ENCODE data around the gene ZNF619. TPM values are rescaled to one million over a fixed set of nuclear protein-coding genes. Genes with fewer than 3 reads are reported as not detected.

Gene ZNF619
- total RNA-seq, 1 experiment from 2014 or later, result 2.7 TPM

- H3K27ac ChIP-seq, result peak within 1 kb of the TSS; percentile 84
- H3K27me3 ChIP-seq (replicated peaks), result no peaks in the 10 kb centered on the region
- peak; percentile 84 to 85 for DNase-seq (ENCODE audit: low read depth in 1 of 2, low spot score in 2 of 2)
- peak within 1 kb of the TSS; percentile 68 for H3K4me3 ChIP-seq
- H3K4me1 ChIP-seq (replicated peaks), result peaks cover 11% of the 10 kb centered on the region
- H3K36me3 ChIP-seq, result peaks cover 33% of the 10 kb centered on the region
- no peaks in the 10 kb centered on the region for H3K9me3 ChIP-seq (replicated peaks)
Measured at GRCh38 chr3:40524568-40525285, 47.8 kb downstream of the ZNF619 start, which contains the start of gene ZNF621. Gene ZNF621 (plus strand): TSS chr3:40524960. CDS start chr3:40525841, 881 bp downstream.

GRCh38 chr3:40528426-40528825, 51.5 kb downstream of the ZNF619 start:
- Histone ChIP-seq H3K4me1 (replicated peaks) (peaks cover 11% of the 10 kb centered on the region), H3K4me3 (no peak overlapping the region), H3K27me3 (replicated peaks) (no peaks in the 10 kb centered on the region), H3K27ac (no peak overlapping the region), H3K9me3 (replicated peaks) (peaks cover 2% of the 10 kb centered on the region; the same call in 1 of the 2 replicates), H3K36me3 (peaks cover 70% of the 10 kb centered on the region)
- DNase-seq (ENCODE audit: low read depth in 1 of 2, low spot score in 2 of 2), result no peak

- Histone ChIP-seq H3K36me3 (peaks cover 79% of the 10 kb centered on the region), H3K4me3 (no peak overlapping the region), H3K27ac (no peak overlapping the region), H3K4me1 (replicated peaks) (no peaks in the 10 kb centered on the region), H3K9me3 (replicated peaks) (peaks cover 2% of the 10 kb centered on the region; the same call in 1 of the 2 replicates), H3K27me3 (replicated peaks) (no peaks in the 10 kb centered on the region)
- DNase-seq (ENCODE audit: low read depth in 1 of 2, low spot score in 2 of 2), result no peak
Measured at GRCh38 chr3:40532252-40532651, 55.3 kb downstream of the ZNF619 start.

GRCh38 chr3:40534283-40534682, 57.4 kb downstream of the ZNF619 start:
- Histone ChIP-seq H3K36me3 (peaks cover 76% of the 10 kb centered on the region), H3K4me1 (replicated peaks) (no peaks in the 10 kb centered on the region), H3K27ac (no peak overlapping the region), H3K9me3 (replicated peaks) (peaks cover 2% of the 10 kb centered on the region; the same call in 1 of the 2 replicates), H3K27me3 (replicated peaks) (no peaks in the 10 kb centered on the region), H3K4me3 (no peak overlapping the region)
- no peak for DNase-seq (ENCODE audit: low read depth in 1 of 2, low spot score in 2 of 2)

Other genes starting within 250 kb of the ZNF619 start
- 13.0 and 19.3 TPM in 2 replicates for gene EIF1B, start 167.4 kb upstream of the ZNF619 start, total RNA-seq (2014; rRNA removed; shearing (Covaris generic))
- gene ENTPD3, start 89.9 kb upstream of the ZNF619 start, total RNA-seq (2014; rRNA removed; shearing (Covaris generic)), result not detected in 2 replicates
- gene RPL14, start 19.8 kb upstream of the ZNF619 start, total RNA-seq (2014; rRNA removed; shearing (Covaris generic)), result 303 and 410 TPM in 2 replicates
- gene ZNF620, start 28.9 kb downstream of the ZNF619 start, total RNA-seq (2014; rRNA removed; shearing (Covaris generic)), result 0.69 and 2.4 TPM in 2 replicates
- gene ZNF621, start 47.8 kb downstream of the ZNF619 start, total RNA-seq (2014; rRNA removed; shearing (Covaris generic)), result 5.9 and 12.7 TPM in 2 replicates